ENCODE data around the gene ZC3H7A.

ZC3H7A gene

GRCh38 chr16:11774065-11774626 is 22.9 kb downstream of the ZC3H7A start:
- no peak for TF ChIP-seq CTCF (IDR thresholded peaks at IDR 0.05)
- DNase-seq, result no peak
- Histone ChIP-seq H3K4me3 (no peak overlapping the region), H3K27ac (no peak overlapping the region), H3K36me3 (peaks cover 84 to 97% (median 95%) of the 10 kb centered on the region in 3 donors), H3K4me1 (no peaks in the 10 kb centered on the region), H3K9me3 (no peaks in the 10 kb centered on the region), H3K27me3 (no peaks in the 10 kb centered on the region)
- intact Hi-C loops (cut with DNase I; ENCODE audit: low total_unique reads), result no loop called here

- H3K27me3 ChIP-seq, result no peaks in the 10 kb centered on the region
- H3K36me3 ChIP-seq, result peaks cover 90 to 96% (median 95%) of the 10 kb centered on the region in 3 donors
- DNase-seq, result no peak
- no peak overlapping the region for H3K27ac ChIP-seq
- intact Hi-C loops (cut with DNase I; ENCODE audit: low total_unique reads), result no loop called here
- TF ChIP-seq CTCF (IDR thresholded peaks at IDR 0.05), result no peak
- no peaks in the 10 kb centered on the region for H3K9me3 ChIP-seq
- no peak overlapping the region for H3K4me3 ChIP-seq
- H3K4me1 ChIP-seq, result no peaks in the 10 kb centered on the region
Measured at GRCh38 chr16:11768849-11769248, 28.2 kb downstream of the ZC3H7A start.

GRCh38 chr16:11762431-11762830 is 34.6 kb downstream of the ZC3H7A start:
- no peaks in the 10 kb centered on the region for H3K9me3 ChIP-seq
- no peak for TF ChIP-seq CTCF (IDR thresholded peaks at IDR 0.05)
- peaks cover 0 to 18% (median 11%) of the 10 kb centered on the region in 4 donors for H3K4me1 ChIP-seq
- peaks cover 67 to 87% (median 69%) of the 10 kb centered on the region in 3 donors for H3K36me3 ChIP-seq
- H3K4me3 ChIP-seq, result no peak overlapping the region
- no peaks in the 10 kb centered on the region for H3K27me3 ChIP-seq
- H3K27ac ChIP-seq, result no peak overlapping the region
- intact Hi-C loops (cut with DNase I; ENCODE audit: low total_unique reads), result no loop called here
- DNase-seq, result no peak

GRCh38 chr16:11759997-11760396 is 37.1 kb downstream of the ZC3H7A start:
- Histone ChIP-seq H3K4me3 (no peak overlapping the region), H3K4me1 (peaks cover 0 to 18% (median 11%) of the 10 kb centered on the region in 4 donors), H3K27me3 (no peaks in the 10 kb centered on the region), H3K27ac (no peak overlapping the region), H3K36me3 (peaks cover 63 to 88% (median 63%) of the 10 kb centered on the region in 3 donors), H3K9me3 (no peaks in the 10 kb centered on the region)
- intact Hi-C loops (cut with DNase I; ENCODE audit: low total_unique reads), result no loop called here
- TF ChIP-seq CTCF (IDR thresholded peaks at IDR 0.05), result no peak
- no peak for DNase-seq

- intact Hi-C loops (cut with DNase I; ENCODE audit: low total_unique reads), result no loop called here
- DNase-seq, result no peak
- H3K27me3 ChIP-seq, result no peaks in the 10 kb centered on the region
- H3K27ac ChIP-seq, result no peak overlapping the region
- no peaks in the 10 kb centered on the region for H3K9me3 ChIP-seq
- peaks cover 0 to 18% (median 11%) of the 10 kb centered on the region in 4 donors for H3K4me1 ChIP-seq
- peaks cover 58 to 89% (median 63%) of the 10 kb centered on the region in 3 donors for H3K36me3 ChIP-seq
- TF ChIP-seq CTCF (IDR thresholded peaks at IDR 0.05), result no peak
- no peak overlapping the region for H3K4me3 ChIP-seq
Measured at GRCh38 chr16:11759163-11759834, 37.8 kb downstream of the ZC3H7A start.

Data from tibial artery (tissue), 4 donors.